H1 (cell line): Measurements from ENCODE around the gene ZBTB48. TPM values are rescaled to one million over a fixed set of nuclear protein-coding genes. Genes with fewer than 3 reads are reported as not detected.

Experiments used
- HDAC2 ChIP-seq, 2 experiments: fragments of 300-600 bp in 1 of 2; sonication (generic) in 1 of 2; IDR thresholded peaks; 2 replicates each; pipeline ENCODE4 v1.6.1; 2011 to 2012; ENCODE audit warnings: low read depth in 2 of 2, low read length in 2 of 2, mild to moderate bottlenecking in 2 of 2, moderate library complexity in 2 of 2, borderline replicate concordance in 1 of 2, inconsistent platforms in 1 of 2
- TAF1 ChIP-seq: IDR thresholded peaks from 2 replicates; pipeline ENCODE4 v1.6.1; 2011; ENCODE audit warnings: mild to moderate bottlenecking, low read depth, low read length
- TCF12 ChIP-seq: IDR thresholded peaks from 2 replicates; pipeline ENCODE4 v1.6.1; 2011; ENCODE audit warnings: low read depth, mild to moderate bottlenecking, low read length
- polyA plus RNA-seq, 7 experiments: library from polyadenylated mRNA; depleted of rRNA in 3 of 7; stranded (reverse) in 5 of 7; unstranded in 2 of 7; fragments of >200 nt in 5 of 7; fragments of 200-250 nt in 2 of 7; gene quantifications; 1 replicate in 5 of 7; 2 replicates in 1 of 7; 4 replicates in 1 of 7; pipeline versions ENCODE4 v1.2.1 to v1.2.3, GENCODE V29; 2011 to 2013; ENCODE audit warnings: missing spikeins in 2 of 7, mixed read lengths in 2 of 7
- total RNA-seq: library from RNA; stranded (reverse); fragmentation: NEBNext Ultra II Directional; extraction: Animal tissue kit (Norgen Biotek cat#: 25700); gene quantifications from 2 replicates; pipeline ENCODE4 v1.2.1, GENCODE V29; 2021

The ZBTB48 gene
- total and polyA plus RNA-seq, 2 of the 8 experiments (the other 6 are each of a cell fraction or from before 2014, with no cell fraction given) = 28.2 to 28.8 TPM

DNA sequence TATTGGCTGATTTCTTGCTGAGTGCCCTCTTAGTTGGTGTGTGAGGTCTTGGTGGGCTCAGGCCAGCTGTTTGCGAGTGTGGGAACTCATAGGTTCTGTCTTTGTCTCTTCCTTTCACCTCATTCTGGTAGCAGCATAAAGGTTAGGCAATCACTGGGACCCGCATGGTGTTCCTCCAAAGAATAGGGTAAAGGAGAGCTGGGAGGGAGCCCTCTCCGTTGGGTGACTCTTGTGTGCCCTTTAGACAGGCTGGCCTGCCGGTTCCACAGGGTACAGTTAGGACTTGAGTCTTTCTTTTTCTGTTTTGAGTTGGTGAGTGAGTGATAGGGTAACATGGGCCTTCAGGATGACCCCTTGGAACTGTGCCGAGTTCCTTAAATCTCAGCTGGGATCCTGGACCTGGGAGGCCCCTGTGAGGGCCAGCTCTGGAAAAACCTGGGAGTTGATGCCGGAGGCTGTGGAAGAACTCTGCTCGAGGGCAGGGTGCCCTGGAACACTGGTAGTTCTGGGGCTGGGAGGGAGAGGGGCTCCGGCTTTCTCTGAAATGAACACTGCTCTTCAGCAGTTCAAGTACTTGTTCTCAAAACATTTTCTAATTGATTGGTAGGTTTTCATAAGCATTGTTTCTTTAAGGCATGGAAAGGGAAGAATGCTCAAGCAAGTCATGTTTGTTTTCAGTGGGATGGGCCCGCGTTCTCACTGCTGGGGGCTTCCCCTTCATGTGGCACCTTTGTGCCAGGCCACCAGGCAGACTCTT lies 42.8 kb downstream of the ZBTB48 start (continued):
- TF ChIP-seq TAF1 (no peak), HDAC2 (IDR thresholded peaks at IDR 0.05; ENCODE audit: borderline replicate concordance in 1 of 2, low read depth in 2 of 2, low read length in 2 of 2) (no peak), TCF12 (no peak)
